Nephron progenitor cell (in vitro differentiated cells): ENCODE data around the gene HSD3B7.

ENCODE experiments used
- DNase-seq: peaks from one replicate; pipeline ENCODE4 v3.0.0; 2021
- H3K27ac Mint-ChIP-seq: 2 replicates; pipeline ENCODE4 v1.8.0; 2021; ENCODE audit warnings: mild to moderate bottlenecking, moderate library complexity, mixed read lengths
- H3K27me3 Mint-ChIP-seq: 2 replicates; pipeline ENCODE4 v1.8.0; 2021; ENCODE audit warnings: mild to moderate bottlenecking, low read depth, mixed read lengths; ENCODE audit not compliant: poor library complexity
- H3K36me3 Mint-ChIP-seq: 2 replicates; pipeline ENCODE4 v1.8.0; 2021; ENCODE audit warnings: low read depth, mixed read lengths
- H3K4me1 Mint-ChIP-seq: 2 replicates; pipeline ENCODE4 v1.8.0; 2021; ENCODE audit warnings: mixed read lengths
- H3K4me3 Mint-ChIP-seq: 2 replicates; pipeline ENCODE4 v1.8.0; 2021; ENCODE audit warnings: mild to moderate bottlenecking, moderate library complexity, mixed read lengths
- H3K9me3 Mint-ChIP-seq: 2 replicates; pipeline ENCODE4 v1.8.0; 2021; ENCODE audit warnings: mild to moderate bottlenecking, moderate library complexity, mixed read lengths
- CTCF ChIP-seq: fragments of 200-600 bp; sonication (generic); IDR thresholded peaks from 2 replicates; pipeline ENCODE4 v1.5.0; 2021; ENCODE audit warnings: antibody characterized with exemption

Gene HSD3B7

GRCh38 chr16:30964574-30965226 lies 20.3 kb upstream of the HSD3B7 start:
- Mint-ChIP-seq H3K9me3 (no peaks in the 10 kb centered on the region), H3K27me3 (no peaks in the 10 kb centered on the region), H3K4me3 (no peak overlapping the region), H3K36me3 (peaks cover 73% of the 10 kb centered on the region), H3K27ac (no peak overlapping the region), H3K4me1 (peaks cover 8% of the 10 kb centered on the region)
- no peak for DNase-seq
- TF ChIP-seq CTCF, result no peak

GRCh38 chr16:30965436-30965835 lies 19.6 kb upstream of the HSD3B7 start:
- Mint-ChIP-seq H3K4me1 (peaks cover under 1% of the 10 kb centered on the region), H3K36me3 (peaks cover 69% of the 10 kb centered on the region)

GRCh38 chr16:30966033-30966619 lies 18.9 kb upstream of the HSD3B7 start:
- TF ChIP-seq CTCF, result no peak
- Mint-ChIP-seq H3K36me3 (peaks cover 69% of the 10 kb centered on the region), H3K4me1 (no peaks in the 10 kb centered on the region), H3K4me3 (no peak overlapping the region), H3K27me3 (no peaks in the 10 kb centered on the region), H3K27ac (no peak overlapping the region), H3K9me3 (no peaks in the 10 kb centered on the region)
- no peak for DNase-seq

More at GRCh38 chr16:30965436-30965835, 19.6 kb upstream of the HSD3B7 start:
- DNase-seq, result no peak
- no peaks in the 10 kb centered on the region for H3K9me3 Mint-ChIP-seq
- H3K4me3 Mint-ChIP-seq, result no peak overlapping the region
- TF ChIP-seq CTCF, result no peak
- no peaks in the 10 kb centered on the region for H3K27me3 Mint-ChIP-seq
- H3K27ac Mint-ChIP-seq, result peak overlapping the region; percentile 36

GRCh38 chr16:30967795-30968194 lies 17.2 kb upstream of the HSD3B7 start:
- Mint-ChIP-seq H3K9me3 (no peaks in the 10 kb centered on the region), H3K27me3 (peaks cover 2% of the 10 kb centered on the region), H3K4me3 (no peak overlapping the region), H3K4me1 (no peaks in the 10 kb centered on the region), H3K36me3 (peaks cover 71% of the 10 kb centered on the region), H3K27ac (peak overlapping the region; percentile 89)
- no peak for TF ChIP-seq CTCF
- DNase-seq, result no peak

- DNase-seq, result no peak
- Mint-ChIP-seq H3K4me3 (no peak overlapping the region), H3K36me3 (peaks cover 72% of the 10 kb centered on the region), H3K4me1 (no peaks in the 10 kb centered on the region), H3K27ac (no peak overlapping the region), H3K27me3 (peaks cover 2% of the 10 kb centered on the region), H3K9me3 (no peaks in the 10 kb centered on the region)
- TF ChIP-seq CTCF, result no peak
These were observed 15.7 kb upstream of the HSD3B7 start for GRCh38 chr16:30969246-30969842.
